NCI-H187 treated with DMSO at 0.1 percent for 48 hours (cell line): ENCODE data around the gene ZFP57.
"Not testable (repeated sequence)": the region's sequence is repeated elsewhere in the genome, so short reads cannot be mapped to it uniquely, and the experiment has no call there.

Experiments used
- DNase-seq: peaks from one replicate; lab custom pipeline; 2025; lab: John Stamatoyannopoulos, UW

Gene ZFP57

DNA sequence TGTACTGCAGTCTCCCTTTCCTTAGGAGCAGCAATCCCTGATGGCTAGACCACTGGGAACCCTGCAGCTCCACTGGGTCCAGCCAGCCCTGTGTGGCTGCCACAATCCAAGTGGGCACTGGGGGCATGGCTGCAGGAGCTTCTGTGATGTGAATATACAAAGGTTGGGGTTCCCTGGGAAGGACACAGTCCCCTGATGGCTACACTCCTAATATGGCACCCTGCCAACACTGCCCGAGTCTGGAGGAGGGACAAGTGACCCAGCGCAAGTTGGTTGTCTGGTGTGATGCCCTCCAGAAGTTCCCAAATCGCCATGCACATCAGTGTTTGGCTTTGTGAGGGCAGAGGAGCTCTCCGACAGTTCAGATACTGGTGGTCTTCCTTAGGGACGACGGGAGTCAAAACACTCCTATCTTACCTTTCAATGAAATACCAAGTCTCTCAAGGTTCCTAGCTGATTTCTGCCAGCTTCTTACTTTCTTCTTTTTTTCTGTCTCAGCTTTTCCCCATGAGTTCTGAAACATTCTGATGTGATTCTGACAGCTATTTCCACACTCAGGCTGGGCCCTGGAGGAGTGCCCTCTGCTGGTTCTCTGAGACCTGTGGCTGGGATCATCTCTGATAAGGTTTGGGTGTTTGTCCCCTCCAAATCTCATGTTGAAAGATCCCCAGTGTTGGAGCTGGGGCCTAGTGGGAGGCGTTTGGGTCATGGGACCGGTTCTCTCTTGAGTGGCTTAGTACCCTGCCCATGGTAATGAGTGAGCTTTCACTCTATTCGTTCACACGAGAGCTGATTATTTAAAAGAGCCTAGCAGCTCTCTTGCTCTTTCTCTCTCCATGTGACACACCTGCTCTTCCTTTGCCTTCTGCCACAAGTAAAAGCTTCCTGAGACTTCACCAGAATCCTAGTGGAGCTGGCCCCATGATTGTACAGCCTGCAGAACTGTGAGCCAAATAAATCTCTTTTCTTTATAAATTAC lies 15.5 kb upstream of the ZFP57 start:
- DNase-seq = no peak

DNA sequence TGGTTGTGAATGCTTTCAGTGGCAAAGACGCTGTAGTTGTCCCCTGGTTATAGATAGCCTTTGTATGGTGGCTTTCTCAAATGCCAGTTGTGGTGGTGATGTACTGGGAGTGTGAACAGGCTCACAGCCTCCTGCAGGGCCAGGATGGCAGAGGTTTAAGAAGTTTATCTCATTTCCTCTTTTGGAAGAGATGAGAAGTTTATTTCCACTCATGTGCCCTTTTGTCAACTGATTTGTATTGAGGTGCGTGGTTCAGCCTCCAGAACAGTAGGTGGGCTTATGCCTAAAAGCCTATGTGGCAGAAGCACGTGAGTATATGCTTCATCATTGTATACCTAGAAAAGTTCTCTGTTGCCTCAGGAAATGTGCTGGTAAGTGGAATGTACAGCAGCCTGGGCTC lies 13.7 kb upstream of the ZFP57 start:
- no peak for DNase-seq

DNA sequence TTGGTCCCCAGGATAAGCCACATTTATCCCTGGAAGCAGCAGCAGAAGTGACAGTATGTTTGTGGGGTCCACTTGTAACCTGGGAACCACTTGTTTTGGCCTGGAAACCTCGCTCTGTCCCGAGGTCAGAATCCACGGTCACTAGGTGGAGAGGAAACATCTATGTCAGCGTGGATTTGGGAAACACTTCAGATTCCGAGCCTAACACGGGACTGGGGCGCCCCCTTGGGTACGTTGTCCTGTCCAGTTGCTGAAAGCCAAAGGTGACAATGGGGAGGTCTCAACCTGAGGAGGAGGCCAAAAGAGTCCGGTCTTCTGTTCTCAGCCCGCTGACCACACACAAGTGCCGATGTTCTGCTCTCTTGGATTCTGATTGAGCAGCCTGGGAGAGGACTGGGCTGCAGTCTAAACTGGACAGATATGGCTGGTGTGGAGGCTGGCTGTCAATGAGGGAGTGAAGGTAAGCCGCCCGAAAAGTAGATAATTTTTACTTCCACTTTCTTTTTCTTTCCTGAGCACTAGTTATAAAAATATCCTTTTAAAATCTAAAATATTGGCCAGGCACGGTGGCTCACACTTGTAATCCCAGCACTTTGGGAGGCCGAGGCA lies 4.9 kb upstream of the ZFP57 start:
- no peak for DNase-seq

DNA sequence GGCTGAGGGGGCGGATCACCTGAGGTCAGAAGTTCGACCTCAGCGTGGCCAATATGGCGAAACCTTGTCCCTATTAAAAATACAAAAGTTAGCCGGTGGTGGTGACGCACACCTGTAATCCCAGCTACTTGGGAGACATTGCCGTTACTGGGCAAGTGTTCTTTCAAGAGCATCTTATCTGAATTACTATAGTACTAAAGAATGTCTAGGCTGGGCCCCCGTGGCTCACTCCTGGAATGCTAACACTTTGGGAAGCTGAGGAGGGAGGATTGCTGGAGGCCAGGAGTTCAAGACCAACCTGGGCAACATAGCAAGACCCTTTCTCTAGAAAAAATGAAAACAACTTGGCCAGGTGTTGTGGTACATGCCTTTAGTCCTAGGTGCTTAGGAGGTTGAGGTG lies 859 bp upstream of the ZFP57 start:
- DNase-seq = no peak

DNA sequence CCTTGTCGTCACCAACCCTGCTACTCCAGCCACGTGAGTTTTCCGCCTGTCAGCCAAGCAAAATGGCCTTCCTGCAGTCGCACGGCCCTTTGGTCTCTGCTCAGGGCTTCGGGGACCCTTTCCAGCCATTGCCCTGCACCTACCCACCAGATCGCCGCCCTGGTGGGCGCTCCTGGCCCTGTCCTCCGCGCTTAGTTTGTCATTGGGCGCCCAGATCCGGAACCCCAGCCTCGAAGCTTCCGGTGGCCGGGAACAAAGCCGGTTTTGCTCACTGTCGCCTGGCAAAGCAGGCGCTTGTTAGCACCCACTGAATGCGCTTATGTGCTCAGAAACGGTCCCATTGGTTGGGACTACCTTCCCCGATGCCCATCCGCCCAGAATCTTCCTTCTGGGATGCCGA lies 536 bp downstream of the ZFP57 start:
- no peak for DNase-seq

DNA sequence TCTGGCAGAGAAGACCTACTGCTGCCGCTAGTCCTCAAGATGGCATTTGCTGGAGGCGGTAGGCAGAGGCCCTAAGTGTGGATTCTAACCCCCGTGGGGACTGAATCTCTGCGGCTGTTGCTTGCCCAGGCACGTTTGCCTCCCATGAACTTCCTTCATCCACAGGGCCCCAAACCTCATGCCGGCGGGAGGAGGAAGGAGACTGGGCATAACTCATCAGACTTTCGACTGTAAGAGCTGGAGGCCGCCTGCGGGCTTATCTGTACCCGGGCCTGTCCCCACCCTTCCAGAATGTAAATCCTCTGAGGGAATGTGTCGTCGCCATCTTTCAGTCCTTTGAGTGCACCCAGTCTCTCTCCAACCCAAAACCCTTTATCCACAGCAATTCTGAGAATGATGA lies 990 bp downstream of the ZFP57 start:
- DNase-seq = no peak

DNA sequence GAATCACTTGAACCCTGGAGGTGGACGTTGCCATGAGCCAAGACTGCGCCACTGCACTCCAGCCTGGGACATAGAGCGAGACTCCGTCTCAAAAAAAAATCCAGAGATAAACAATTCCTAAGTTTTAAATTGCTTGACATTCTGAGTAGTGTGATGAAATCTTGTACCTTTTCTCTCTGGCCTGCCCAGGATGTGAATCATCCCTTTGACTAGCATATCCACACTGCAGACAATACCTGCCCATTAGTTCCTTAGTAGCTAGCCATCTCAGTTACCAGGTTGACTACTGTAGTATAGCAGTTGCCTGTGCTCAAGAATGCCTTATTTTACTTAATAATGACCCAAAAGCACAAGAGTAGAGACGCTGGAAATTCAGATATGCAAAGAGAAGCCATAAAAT lies 2.8 kb downstream of the ZFP57 start:
- DNase-seq = no peak

DNA sequence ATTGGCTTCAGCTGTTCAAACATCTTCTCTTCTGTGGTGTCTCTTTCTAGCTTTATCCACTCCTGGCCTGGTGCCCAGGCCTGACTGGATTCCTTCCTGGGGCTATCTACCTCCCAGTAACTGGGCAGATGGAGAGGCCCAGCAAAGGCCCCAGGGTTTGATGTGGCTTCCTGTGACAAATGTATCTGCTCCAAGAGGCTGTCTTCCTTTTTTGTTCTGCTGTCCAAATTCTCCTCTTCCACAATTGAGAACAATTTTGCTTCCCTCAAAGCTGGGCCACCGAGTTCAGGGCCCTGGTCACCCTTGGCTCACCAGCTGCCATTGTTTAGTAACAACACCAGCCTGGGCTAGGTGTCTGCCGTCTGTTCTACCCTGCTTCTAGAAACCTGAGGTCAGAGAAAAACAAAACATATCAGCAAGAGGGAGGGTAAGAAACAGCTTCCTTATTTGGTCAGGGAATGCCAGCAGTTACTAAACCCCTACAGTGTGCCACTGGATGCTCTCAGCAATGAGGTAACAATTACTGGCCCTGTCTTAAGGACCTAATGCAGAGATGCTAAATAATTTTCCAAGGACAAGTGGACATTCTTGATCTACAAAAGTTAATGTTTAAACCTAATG lies 3.9 kb downstream of the ZFP57 start:
- no peak for DNase-seq

DNA sequence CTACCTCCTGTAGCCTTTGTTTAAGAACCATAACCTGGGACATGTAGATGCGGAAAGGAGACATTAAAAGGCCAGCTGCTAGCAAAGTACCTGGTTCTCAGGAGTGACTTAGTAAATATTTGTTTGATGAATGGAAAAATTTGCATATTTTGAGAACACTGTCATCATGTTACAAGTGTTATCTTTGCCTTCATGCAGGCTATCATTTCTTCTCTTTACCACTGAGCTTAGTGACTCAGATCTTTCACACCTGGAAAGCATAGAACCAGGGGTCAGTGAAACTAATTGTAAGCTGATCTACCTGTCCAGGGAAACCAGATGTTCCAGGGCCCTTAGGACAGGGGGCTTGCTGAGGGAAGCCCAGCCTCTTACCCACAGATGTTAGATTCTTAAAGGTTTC lies 5.4 kb downstream of the ZFP57 start:
- no peak for DNase-seq

DNA sequence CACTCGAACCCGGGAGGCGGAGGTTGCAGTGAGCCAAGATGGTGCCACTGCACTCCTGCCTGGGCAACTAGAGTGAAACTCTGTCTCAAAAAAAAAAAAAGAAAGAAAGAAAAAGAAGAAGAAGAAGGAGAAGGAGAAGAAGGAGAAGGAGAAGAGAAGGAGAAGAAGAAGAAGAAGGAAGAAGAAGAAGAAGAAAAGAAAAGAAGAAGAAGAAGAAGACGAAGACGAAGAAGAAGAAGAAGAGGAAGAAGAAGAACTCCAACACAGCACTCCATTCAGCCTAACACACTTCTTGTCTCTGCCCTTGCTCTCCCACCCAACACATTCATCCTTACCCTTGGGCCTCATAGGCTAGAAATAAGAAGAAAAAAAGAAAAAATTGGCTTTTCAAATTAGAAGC lies 6.9 kb downstream of the ZFP57 start:
- DNase-seq = no peak

DNA sequence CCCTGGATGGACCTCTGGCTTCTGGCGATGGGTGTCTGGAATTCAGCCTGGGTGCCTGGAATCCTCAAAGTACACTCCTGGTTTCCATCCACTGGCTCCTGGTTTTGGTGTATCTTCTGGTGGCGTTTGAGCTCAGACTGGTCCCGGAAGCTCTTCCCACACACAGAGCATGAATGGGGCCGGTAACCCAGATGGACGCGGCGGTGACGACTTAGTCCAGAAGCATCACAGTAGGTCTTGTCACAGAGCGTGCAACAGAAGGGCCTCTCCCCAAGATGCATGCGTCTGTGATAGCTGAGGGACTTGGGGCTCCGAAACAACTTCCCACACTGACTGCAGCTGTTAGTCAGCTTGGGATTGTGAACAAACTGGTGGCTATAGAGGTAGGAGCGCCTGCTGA lies 7.8 kb downstream of the ZFP57 start:
- DNase-seq = no peak

DNA sequence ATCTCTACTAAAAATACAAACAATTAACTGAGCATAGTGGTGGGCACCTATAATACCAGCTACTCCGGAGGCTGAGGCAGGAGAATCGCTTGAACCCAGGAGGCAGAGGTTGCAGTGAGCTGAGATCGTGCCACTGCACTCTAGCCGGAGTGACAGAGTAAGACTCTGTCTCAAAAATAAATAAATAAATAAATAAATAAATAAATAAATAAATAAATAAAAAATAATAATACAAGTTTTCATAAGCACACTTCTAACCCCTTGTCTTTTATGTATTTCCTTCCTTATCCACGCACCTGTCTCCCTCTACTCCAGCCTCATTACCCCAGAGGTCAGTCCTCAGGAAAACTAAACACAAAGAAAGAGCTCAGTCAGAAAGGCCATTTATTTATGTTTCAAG lies 8.8 kb downstream of the ZFP57 start:
- DNase-seq = not testable (repeated sequence)

DNA sequence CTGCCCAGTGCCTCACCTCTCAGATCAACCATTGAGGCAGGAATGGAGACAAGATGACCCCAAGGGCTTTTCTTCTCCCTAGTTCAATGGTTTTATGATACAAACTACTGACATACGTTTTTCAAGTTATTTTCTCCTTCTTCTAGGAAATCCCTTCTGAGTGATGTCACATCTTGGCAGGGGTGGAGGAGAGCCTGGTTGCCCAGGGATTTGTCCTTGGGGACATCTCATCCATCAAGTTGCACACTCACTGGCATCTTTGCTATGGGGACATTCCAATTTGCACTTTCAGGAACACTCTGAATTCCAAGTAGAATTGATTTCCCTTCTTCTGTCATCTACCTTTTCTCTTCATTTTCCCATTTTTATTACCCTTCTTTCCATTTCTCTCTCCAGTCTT lies 9.9 kb downstream of the ZFP57 start:
- no peak for DNase-seq

DNA sequence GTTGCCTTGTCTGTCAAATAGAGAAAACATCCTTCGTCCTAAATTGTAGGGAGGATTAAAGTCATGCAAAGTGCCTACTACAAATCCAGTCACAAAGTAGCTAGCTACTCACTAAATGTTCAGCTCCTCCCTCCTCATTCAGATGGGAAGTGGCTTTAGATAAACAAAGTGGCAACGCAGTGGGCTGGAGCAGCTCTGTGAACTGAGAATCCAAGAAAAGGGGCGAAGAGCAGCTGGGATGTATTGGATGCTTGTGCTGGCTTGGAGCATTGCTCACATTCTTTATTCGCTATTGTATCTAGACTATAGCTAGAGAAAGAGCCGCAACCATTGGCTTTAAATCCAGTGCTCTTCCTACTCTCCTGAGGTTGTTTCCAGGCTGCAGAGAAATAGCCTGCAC lies 13.8 kb downstream of the ZFP57 start:
- DNase-seq = no peak

DNA sequence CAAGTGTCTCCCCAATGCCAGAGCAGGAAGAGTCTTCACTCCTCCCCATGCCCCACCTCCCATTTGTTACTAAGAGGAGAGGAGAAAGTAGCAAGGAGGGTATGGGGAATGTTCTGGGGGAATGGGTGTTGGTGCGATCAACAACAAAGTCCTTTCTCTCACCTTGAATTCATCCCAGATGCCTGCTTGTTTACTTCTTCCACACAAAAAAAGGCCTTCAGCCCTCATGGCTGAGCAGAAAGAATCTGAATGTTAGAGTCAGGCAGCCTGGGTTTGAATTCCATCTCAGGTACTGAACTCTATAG lies 14.2 kb downstream of the ZFP57 start:
- DNase-seq = no peak

DNA sequence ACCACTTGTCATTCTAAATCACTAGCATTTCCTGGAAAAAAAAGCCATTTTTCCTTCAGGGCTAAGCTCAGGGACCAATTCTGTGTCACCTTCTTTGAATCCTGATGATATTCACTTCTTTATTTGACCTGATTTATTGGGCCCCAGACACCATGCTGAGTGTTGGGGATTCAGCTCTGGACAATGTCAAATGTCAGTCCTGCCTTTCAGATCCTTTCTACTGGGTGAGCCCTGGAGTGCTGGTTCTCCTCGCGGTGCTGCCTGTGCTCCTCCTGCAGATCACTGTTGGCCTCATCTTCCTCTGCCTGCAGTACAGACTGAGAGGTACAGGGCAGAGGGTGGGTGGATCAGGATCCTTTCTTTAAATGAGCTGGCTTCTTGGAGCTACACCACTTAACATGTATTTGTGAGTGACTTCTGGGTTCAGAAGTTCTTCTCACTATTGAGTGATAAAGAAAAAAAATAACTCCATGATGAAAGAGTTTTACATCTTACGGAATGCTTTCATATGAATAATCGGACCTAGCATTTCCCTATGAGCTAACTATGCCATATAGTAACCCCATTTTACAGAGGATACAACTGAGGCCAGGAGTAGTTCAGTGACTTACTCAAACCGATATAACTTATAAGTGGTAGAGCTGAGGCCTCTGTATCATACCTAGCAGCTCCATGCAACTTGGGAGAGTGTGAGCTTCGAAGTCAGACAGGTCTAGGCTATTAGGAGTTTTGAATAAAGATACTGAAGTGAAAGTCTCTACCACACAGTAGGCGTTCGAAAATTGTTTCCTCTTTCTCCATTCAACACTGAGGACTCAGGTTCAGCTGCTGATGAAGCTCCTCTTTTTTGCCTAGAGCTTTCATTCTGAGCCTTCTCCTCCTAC lies 14.8 kb downstream of the ZFP57 start:
- no peak for DNase-seq

DNA sequence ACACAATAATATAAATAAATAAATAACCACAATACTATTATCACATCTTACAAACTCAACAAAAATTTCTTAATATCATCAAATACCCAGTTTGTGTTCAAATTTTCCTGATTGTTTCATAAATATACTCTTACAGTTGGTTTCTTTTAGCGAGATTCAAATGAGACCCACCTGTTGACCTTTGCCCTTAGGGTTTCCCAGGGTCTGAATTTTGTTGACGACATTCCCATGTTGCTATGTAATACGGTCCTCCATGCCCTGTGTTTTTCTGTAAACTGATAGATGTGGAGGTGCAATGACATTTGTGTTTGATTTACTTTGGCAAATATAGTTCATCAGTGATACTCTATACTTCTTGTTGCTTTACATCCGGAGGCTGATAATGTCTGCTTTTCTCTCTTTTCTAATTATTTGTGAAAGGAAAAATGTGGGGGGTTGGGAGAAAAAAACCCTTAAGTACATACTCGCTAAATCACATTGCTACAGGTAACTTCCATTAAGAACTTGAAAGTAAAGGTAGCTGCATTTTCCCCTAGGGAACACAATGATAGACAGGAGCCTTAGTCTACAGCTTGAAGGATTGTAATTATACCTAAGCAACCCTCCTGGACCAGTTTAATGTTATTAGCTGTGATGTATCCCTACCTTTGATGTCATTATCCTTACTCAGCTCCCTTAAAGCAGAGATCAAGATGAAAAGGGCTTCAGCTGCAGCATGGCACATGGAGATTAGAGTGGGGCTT lies 17.5 kb downstream of the ZFP57 start:
- DNase-seq = no peak

DNA sequence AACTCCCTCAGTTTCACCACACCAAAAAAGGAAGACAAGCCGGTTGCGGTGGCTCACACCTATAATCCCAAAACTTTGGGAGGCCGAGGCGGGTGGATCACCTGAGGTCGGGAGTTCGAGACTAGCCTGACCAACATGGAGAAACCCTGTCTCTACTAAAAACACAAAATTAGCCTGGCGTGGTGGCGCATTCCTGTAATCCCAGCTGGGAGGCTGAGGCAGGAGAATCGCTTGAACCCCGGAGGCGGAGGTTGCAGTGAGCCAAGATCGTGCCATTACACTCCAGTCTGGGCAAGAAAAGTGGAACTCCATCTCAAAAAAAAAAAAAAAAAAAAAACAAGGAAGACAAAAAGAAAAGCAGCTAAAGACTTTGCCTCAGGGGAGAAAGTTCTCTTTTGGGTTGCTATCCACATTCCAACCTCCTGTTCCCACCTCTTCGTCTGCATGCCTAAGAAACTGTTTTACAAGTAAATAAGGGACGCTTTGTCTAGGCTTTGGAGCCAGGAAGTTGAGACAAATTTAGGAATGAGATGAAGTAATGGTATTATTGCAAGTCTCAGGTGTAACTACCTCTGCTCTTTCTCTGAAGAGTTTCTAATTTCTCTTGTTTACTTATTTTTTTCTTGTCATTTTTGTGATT lies 19.3 kb downstream of the ZFP57 start:
- DNase-seq = not testable (repeated sequence)

DNA sequence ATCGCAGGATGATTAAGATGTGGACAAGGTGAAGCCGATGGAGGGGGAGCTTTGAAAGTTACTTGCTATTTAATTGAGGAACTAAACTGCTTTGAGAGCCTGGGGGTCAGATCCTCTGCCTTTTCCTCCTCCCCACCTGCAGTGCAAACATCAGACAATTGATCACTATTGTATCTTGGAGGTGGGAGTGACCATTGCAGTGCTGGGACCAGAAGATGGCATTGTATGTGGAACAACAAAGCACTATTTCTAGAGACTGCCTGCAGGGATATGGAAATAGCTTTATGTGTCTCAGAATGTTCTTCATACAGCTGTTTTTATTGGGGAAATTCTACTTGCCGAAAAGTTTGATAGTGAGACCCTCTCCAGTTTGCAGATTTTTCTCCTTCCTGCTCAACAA lies 19.9 kb downstream of the ZFP57 start:
- DNase-seq = no peak

DNA sequence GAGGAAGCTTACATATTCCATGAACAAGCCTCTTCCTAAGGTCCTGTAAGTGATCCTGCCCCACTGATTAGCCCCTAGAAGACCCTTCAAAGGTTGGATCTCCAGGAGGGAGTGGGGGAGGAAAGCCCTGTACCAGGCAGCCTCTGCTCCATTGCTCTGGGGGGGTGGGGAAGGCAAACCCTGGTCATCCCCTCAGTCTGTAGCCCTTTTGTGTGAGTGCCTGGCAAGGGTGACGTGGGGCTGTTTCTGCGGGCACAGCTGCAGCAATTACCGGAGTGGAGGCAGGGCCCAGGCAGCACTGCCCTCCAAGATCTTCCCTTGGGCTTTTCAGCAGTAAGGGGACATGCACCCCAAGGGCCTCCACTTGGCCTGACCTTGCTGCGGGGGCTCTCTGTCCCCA lies 24.2 kb downstream of the ZFP57 start, which contains the start of gene MOG:
MOG (plus strand) TSS at position 295 of the 400 bp plus-strand sequence. CDS start 118 bp downstream, outside the sequence.
- DNase-seq = no peak

DNA sequence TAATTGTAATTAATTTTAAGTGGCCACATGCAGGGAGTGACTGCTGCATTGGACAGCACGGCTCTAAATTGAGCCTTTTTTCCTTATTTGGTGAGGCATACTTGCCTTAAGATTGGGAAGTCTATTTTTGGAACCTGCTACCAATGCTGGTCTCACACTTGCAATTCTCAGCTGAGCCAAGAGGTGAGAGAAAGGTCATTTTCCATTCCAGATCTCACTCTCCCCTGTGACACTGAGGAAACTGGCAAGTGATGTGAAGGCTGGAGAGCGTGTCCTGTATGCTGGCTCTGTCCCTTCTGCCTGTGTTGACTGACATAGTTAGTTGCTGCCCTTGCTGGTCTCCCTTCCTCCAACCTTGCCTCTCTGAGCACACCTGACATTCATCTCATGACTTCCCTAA lies 24.8 kb downstream of the ZFP57 start:
- DNase-seq = no peak
